Right lobe of liver (tissue), 4 donors: Measurements from ENCODE around the gene CROCC2.

Source experiments
- CTCF ChIP-seq, 4 donors: fragments of 200-600 bp in 3 of 4; fragments of 450-650 bp in 1 of 4; IDR thresholded peaks; one replicate each; pipeline versions ENCODE4 v1.5.1 to v1.8.0; 2016 to 2022; ENCODE audit warnings: antibody characterized with exemption in 4 of 4, mild to moderate bottlenecking in 2 of 4
- POLR2A ChIP-seq: fragments of 450-650 bp; IDR thresholded peaks from one replicate; pipeline ENCODE4 v1.6.1; 2017; ENCODE audit warnings: antibody characterized with exemption, mild to moderate bottlenecking
- donor health status: DM: no; HTN: no; CAD: no.
- donor health status: DM: no; HTN: no; CAD: no.
- donor health status: DM: no; HTN: yes; CAD: no.

- TF ChIP-seq CTCF (IDR thresholded peaks at IDR 0.05) (no peak), POLR2A (no peak)
These were observed 84.7 kb downstream of the CROCC2 start for GRCh38 chr2:240990726-240991377.
